ENCODE data around the gene GALNT10. TPM values are rescaled to one million over a fixed set of nuclear protein-coding genes. Genes with fewer than 3 reads are reported as not detected.

The GALNT10 gene
- total RNA-seq, 1 experiment from 2014 or later: 27.8 TPM

GRCh38 chr5:154157483-154158378, 32.8 kb upstream of the GALNT10 start:
- H3K4me3 ChIP-seq (replicated peaks in 1 of 2; ENCODE audit: low read depth in 1 of 2, low read length in 2 of 2): no peak overlapping the region
- H3K27me3 ChIP-seq (ENCODE audit: insufficient read depth, low read length): peaks cover 28% of the 10 kb centered on the region
- TF ChIP-seq FOSL1 (IDR thresholded peaks at IDR 0.05; ENCODE audit: low read depth) (no peak), SRF (IDR thresholded peaks at IDR 0.05; ENCODE audit: low read depth) (no peak), ZNF274 (IDR thresholded peaks at IDR 0.05; ENCODE audit: low read depth, low read length) (no peak), EZH2phosphoT487 (IDR thresholded peaks at IDR 0.05; ENCODE audit: borderline replicate concordance) (no peak), CEBPB (IDR thresholded peaks at IDR 0.05; ENCODE audit: low read depth) (no peak), CTCF (IDR thresholded peaks at IDR 0.05 in 2 of 3, conservative IDR thresholded peaks at IDR 0.05 in 1 of 3; ENCODE audit: borderline replicate concordance in 1 of 3, insufficient read depth in 1 of 3, low read depth in 2 of 3, low read length in 2 of 3) (peak in 2 of 3 experiments; percentile 73 to 93; a peak in 4 of 6 replicates), REST (IDR thresholded peaks at IDR 0.05; ENCODE audit: low read depth) (no peak), ZBTB33 (IDR thresholded peaks at IDR 0.05; ENCODE audit: extremely low read depth, insufficient replicate concordance, low read length) (no peak)
- ChIA-PET CTCF (interaction anchor here (0.6 to 2.3 kb wide), 6 partner anchors 10 to 85 kb away, joined by 3 to 7 read pairs (median 4); partner anchors contain the start of gene GALNT10), RAD21 (ENCODE audit: low non-redundant PET in 1 of 2, low total read pairs in 2 of 2, uncharacterized antibody in 2 of 2, unreplicated experiment in 2 of 2) (no interaction called here), POLR2A (no interaction called here)
- H2AFZ ChIP-seq (ENCODE audit: low read depth, low read length, poor library complexity, severe bottlenecking): no peak overlapping the region
- no peaks in the 10 kb centered on the region for H3K9me3 ChIP-seq (ENCODE audit: control insufficient read depth in 1 of 2, insufficient read depth in 1 of 2, low read depth in 1 of 2, low read length in 2 of 2)
- no peak overlapping the region for H3K9ac ChIP-seq (ENCODE audit: low read length)
- H3K27ac ChIP-seq (ENCODE audit: low read depth, low read length): no peak overlapping the region
- DNase-seq (ENCODE audit: low read depth, low spot score) (no peak), ATAC-seq (peak; percentile 68)
- no TSS peak for BruUV-seq (replicated peaks)
- H3K4me2 ChIP-seq (ENCODE audit: low read length): no peak overlapping the region
- no peaks in the 10 kb centered on the region for H3K36me3 ChIP-seq (ENCODE audit: control insufficient read depth in 1 of 2, insufficient read depth in 2 of 2, low read length in 2 of 2)
- intact Hi-C loops (cut with micrococcal nuclease): no loop called here
- H3K79me2 ChIP-seq (ENCODE audit: insufficient read depth, low read length): no peaks in the 10 kb centered on the region
- H4K20me1 ChIP-seq (ENCODE audit: insufficient read depth): no peaks in the 10 kb centered on the region
- no peaks in the 10 kb centered on the region for H3K9me2 ChIP-seq (ENCODE audit: insufficient read depth)
- H3K4me1 ChIP-seq (ENCODE audit: control insufficient read depth in 1 of 2, insufficient read depth in 2 of 2, low read length in 2 of 2): no peaks in the 10 kb centered on the region

Data from HCT116 (cell line).